BLaER1 treated with 17β-estradiol and CSF1 and Interleukin-3, amounts not matched to agents 10 nM and 100 nM (cell line): ENCODE data around the gene BBS10.

Experiments
- H3K27ac ChIP-seq, 11 experiments: shearing (Covaris generic); formaldehyde crosslinking; 2 replicates each; pipeline ENCODE4 v1.8.1; 2022
- H3K27me3 ChIP-seq, 11 experiments: shearing (Covaris generic); formaldehyde crosslinking; 2 replicates each; pipeline ENCODE4 v1.8.1; 2022
- H3K36me3 ChIP-seq, 11 experiments: shearing (Covaris generic); formaldehyde crosslinking; 2 replicates each; pipeline ENCODE4 v1.8.1; 2022
- H3K4me1 ChIP-seq, 10 experiments: shearing (Covaris generic); formaldehyde crosslinking; 2 replicates each; pipeline ENCODE4 v1.8.1; 2022
- H3K4me2 ChIP-seq, 11 experiments: shearing (Covaris generic); formaldehyde crosslinking; 2 replicates each; pipeline ENCODE4 v1.8.1; 2022
- H3K4me3 ChIP-seq, 10 experiments: shearing (Covaris generic); formaldehyde crosslinking; 2 replicates each; pipeline ENCODE4 v1.8.1; 2022
- H3K9ac ChIP-seq, 11 experiments: shearing (Covaris generic); formaldehyde crosslinking; 2 replicates each; pipeline ENCODE4 v1.8.1; 2022
- H3K9me3 ChIP-seq, 11 experiments: shearing (Covaris generic); formaldehyde crosslinking; replicated peaks in 1 of 11; 2 replicates each; pipeline ENCODE4 v1.8.1; 2022
- H4K20me1 ChIP-seq, 11 experiments: shearing (Covaris generic); formaldehyde crosslinking; 2 replicates each; pipeline ENCODE4 v1.8.1; 2022
- Cebpa-rat ChIP-seq, 11 experiments: shearing (Covaris generic); IDR thresholded peaks; 2 replicates each; pipeline ENCODE4 v1.8.1; 2022

Gene BBS10

GRCh38 chr12:76300297-76300665 lies 47.9 kb downstream of the BBS10 start:
- Histone ChIP-seq H3K4me1 (no peaks in the 10 kb centered on the region), H3K27ac (no peak overlapping the region), H3K9ac (no peak overlapping the region), H3K9me3 (peaks cover 0 to 4% (median 0%) of the 10 kb centered on the region in 11 experiments; a peak in 1 of 22 replicates), H3K27me3 (no peaks in the 10 kb centered on the region), H3K4me3 (no peak overlapping the region), H3K36me3 (no peaks in the 10 kb centered on the region), H3K4me2 (no peak overlapping the region), H4K20me1 (no peaks in the 10 kb centered on the region)
- no peak for TF ChIP-seq Cebpa-rat (IDR thresholded peaks at IDR 0.05)

- Histone ChIP-seq H3K9ac (no peak overlapping the region), H4K20me1 (no peaks in the 10 kb centered on the region), H3K4me3 (no peak overlapping the region), H3K4me1 (no peaks in the 10 kb centered on the region), H3K4me2 (no peak overlapping the region), H3K27ac (no peak overlapping the region), H3K36me3 (no peaks in the 10 kb centered on the region), H3K27me3 (no peaks in the 10 kb centered on the region), H3K9me3 (peaks cover 0 to 4% (median 0%) of the 10 kb centered on the region in 11 experiments; a peak in 1 of 22 replicates)
- TF ChIP-seq Cebpa-rat (IDR thresholded peaks at IDR 0.05), result no peak
Measured at GRCh38 chr12:76299536-76300296, 48.5 kb downstream of the BBS10 start.
